Measurements from ENCODE around the gene RNASEH2A.
A peak's percentile ranks its signal among the peaks of the same experiment; 100 is the strongest.
"Not testable (repeated sequence)": the region's sequence is repeated elsewhere in the genome, so short reads cannot be mapped to it uniquely, and the experiment has no call there.

Gene RNASEH2A

DNA sequence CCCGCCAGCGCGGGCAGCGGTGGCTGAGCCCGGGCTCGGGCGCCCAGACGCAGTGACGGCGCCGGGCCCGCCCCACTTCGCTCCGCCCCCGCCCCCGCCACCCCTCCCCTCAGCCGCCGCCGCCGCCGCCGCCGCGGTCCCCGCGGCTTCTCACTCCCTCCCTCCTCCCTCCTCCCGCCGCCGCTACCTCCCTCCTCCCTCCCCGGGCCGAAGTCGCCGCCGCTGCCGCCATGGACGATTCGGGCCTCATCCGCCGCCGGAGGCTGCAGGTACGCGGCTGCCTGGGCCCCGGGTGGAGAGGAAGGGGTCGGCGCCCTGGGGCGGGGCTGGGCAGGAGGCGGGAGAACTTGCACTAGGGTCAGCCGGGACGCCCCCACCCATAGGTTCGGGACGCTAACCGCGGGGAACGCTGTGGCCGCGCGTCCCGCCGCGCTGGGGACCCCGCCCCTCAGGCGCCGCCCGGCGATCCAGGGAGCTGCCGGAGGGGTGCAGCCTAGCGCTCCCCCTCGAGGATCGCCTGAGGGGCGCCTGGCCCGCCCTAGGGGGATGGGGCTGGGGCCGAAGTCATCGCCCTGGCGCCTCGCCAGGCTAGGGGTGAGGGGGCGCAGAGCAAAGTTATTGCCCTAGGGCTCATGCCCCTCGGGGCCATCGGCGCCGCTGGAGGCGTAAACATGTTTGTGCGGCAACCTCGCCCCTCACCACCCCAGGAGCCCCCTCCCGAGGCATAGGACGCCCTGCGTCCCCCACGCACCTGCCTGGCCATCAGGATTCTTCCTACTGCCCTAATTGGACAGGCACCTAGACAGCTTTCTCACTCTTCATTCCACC lies 27.6 kb downstream of the RNASEH2A start:
- peak; percentile 26 for DNase-seq (ENCODE audit: low read depth)

DNA sequence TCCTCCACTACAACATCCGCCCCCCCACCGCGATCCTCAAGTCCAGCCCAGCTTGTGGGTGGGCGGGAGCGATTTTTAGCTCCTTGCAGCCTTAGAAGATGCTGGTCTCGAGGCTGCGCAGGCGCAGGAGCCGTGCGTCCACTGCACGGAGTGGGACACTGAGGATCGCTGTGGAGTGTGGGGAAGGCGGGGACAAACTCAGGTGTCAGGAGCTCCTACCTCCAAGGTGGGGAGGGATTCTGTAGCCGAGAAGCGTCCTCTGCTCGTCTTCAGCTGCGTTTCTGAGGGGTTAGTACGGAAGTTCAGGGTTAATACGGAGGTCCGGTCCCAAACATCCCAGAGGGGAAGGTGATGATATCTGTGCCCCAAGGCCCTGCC lies 28.2 kb downstream of the RNASEH2A start, which contains the start of gene RTBDN:
Gene RTBDN, minus strand, starts transcription at position 14 of the 378 bp plus-strand sequence. CDS start 4,600 bp downstream, outside the sequence.
- DNase-seq (ENCODE audit: low read depth): no peak

DNA sequence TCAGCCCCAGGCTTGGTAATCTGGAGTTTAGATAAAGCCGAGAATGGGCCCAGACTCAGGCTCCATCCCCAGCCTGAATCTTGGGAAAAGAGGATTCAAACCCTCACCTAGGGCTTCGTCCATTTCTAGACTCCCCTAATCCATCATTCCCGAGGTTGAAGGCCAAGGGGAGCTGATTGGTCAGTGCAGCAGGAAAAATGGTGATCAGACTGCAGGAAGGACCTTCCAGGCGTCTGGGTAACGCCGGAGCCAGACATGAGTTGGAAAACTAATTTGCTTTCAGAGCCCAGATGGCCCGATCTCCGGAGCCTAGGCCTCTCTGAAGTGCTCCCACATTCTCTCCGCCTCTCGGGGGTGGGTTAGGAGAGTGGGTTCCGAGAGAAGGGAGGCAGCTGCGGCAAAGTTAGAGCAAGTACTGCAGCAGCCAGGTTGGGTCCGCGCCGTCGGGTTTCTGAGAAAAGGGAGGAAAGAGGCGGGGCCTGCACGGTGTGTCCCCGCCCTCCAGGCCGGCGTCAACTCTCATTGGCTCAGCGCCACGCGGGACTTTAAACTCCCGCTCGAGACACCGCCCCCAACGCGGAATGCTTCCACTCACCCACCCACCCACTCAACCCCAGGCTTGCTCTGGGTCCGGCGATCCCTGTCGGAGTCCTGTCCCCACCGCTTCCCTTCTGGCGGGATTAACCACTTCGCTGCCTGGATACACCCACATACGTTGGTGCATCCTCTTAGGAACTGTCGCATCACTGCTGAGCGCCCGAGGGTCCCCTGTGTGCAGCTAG lies 28.8 kb downstream of the RNASEH2A start:
- no peak for DNase-seq (ENCODE audit: low read depth)

DNA sequence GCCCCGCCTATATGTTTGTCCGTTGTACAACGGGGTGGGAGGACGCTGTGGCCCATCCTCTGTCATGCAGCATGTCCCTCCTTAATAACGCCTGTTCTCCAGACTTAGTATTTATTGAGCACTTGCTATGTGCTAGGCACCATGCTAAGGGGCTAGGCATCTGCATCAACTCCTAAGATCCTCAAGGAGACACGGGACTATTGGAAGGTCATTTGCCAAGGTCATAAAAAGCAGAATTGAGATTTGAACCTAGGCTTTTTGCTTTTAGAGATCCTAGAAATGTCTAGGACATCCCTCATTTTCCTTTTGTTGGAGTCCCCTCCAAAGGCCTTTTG lies 30.1 kb downstream of the RNASEH2A start:
- DNase-seq (ENCODE audit: low read depth): no peak

DNA sequence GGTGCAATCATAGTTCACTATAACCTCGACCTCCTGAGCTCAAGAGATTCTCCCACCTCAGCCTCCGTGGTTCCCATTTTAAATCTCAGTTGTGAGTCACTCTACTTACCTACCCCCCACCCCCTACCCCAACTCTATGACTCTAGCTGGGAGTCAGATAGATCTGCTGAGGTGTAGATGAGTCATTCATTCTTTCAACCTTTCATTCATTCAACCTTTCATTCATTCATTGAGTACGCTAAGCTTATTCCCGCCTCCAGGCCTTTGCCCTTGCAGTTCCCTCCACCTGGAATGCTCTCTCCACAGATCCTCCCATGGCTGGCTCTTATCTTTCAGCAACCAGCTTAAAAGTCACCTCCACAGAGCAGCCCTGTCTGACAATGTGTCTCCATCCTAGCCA lies 30.8 kb downstream of the RNASEH2A start:
- DNase-seq (ENCODE audit: low read depth): no peak

DNA sequence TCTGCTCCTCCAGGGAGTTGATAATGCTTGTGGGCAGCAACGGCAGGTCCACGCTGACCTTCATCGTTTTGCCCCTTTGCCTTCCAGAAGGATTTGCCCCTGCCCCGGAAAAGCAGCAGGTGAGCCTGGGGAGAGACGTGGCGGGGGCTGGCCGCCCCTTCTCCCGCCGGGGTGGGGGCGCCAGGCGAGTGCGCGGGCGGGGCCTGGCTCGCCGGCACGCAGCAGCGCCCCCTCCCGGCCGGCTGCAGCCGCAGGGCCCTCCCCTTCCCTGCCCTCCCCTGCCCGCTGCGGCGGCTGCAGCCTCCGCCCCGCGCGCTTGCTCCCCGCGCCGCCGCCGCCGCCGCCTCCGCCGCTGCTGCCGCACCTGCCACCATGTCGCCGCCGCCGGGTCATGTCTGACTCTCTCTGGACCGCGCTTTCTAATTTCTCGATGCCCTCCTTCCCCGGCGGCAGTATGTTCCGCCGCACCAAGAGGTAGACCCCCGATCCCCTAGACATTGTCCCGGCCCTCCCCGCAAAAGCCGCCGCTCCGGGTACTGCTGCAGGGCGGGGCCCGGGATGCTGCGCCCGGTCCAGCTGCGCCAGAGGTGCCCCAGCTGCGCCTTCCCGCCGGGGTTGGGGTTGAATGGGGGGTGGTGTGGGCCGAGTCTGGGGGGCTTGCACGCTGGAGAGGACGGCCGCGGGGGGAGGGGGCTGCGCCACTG lies 31.9 kb downstream of the RNASEH2A start, which contains the start of gene MAST1:
Gene MAST1, plus strand, starts transcription at position 334 of the 704 bp plus-strand sequence. Its CDS starts 58 bp downstream, at position 392.
- DNase-seq (ENCODE audit: low read depth): no peak

DNA sequence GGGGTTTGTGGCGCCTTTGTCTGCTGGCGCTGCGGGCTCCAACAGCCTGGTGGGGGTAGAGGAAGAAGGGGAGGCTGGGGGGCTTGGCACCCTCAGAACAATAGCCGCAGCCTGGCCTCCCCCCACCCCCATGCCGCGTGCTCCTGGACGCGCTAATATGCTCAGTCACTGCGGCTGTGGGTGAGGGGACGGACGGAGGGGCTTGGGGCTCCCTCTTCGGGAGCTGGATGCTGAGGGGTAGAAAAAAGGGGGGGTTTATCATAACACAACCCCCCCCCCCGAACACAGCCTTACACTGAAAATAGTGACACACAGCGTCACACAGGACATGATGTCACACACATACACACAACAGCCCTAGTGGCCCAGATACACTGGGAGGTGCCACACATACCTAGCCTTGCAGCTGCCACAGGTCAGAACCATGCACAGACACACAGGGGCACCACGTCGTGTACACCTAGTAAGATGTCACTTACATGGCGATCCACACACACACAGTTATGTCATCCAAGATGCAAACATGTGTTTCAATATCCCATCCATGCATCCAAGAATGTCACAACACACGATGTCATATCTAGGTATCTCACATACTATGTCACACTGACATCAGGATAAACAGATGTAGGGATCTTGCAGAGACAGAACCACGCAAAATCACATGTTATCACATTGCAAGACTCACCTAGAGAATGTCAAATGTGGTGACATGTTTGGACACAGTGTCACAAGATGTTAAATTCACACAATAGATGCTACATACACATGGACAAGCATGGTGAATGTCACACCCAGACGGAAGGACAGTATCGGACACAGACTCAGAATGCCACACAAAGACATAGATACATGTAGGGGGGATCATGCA lies 32.7 kb downstream of the RNASEH2A start:
- no peak for DNase-seq (ENCODE audit: low read depth)

DNA sequence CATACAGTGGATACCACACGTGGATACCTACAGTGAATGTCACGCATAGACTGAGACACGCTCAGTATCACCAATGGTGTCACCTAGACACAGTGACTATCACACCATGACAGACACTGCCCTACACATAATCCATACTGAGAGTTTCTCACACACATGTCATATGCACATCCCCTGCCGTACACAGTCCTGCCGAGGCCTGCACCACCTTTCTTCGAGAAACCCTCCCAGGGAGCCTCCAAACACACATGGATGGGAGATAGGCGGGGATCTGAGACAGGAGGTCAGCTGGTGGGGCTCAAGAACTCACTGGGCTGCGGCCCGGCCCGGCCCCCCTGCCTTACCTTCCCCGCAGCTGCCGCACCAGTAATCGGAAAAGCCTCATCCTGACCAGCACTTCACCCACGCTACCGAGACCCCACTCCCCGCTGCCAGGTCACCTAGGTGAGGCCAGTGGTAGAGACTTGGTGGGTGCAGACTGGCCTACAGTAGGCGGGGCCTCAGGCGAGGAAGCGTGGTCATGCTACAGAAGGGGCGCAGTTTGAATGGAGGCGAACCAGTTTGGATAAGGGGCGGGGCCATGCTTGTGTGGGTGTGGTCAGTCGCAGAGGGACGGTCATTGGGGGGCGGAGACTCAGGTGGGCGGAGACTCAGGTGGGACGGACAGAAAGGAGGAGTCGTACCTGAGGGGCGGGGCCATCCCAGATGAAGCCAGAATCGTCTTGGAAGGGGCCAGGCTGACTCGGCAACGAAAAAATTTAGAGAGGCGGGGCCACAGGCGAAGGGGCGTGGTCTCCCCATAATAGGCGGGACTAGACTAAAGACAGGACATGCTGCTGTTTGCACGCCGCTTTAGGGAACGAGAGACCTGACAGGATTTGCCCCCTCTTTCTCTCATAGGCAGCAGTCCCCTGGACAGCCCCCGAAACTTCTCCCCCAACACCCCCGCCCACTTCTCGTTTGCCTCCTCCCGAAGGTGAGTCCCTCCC lies 34.0 kb downstream of the RNASEH2A start:
- DNase-seq (ENCODE audit: low read depth): no peak

DNA sequence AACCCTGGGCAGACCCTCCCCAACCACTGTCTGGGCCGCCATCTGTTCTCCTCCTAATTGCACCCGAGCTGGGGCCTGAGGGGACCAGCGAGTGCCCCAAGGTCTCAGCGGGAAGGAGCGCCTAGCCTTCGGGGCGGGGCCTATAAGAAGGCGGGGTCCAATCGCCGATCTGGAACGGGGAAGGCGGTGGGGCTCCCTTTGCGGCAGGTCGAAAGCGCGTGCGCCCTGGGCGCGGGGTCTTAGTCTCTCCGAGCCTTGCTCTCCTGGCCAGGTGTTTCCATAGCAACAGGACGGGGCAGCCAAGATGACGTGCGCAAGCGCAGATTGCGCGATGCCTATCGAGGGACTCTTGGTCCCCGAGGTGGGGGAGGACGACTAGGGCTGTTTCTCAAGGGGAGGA lies 34.7 kb downstream of the RNASEH2A start:
- DNase-seq (ENCODE audit: low read depth): no peak

DNA sequence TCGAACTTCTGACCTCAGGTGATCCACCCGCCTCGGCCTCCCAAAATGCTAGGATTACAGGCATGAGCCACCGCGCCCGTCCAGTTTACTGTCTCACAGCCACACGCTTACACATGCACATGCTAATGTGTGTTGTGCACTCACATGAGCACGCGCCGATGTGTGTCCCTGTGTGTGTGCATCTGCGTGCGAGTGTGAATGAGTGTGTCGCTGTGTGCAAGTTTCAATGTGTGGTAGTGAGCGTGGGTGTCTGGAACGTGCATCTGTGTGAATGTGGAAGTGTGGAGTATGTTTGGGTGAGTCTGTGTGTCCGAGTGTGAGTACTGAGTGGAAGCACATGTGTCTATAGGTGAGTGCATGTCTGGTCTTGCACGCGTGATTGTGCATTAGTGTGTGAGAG lies 36.1 kb downstream of the RNASEH2A start:
- DNase-seq (ENCODE audit: low read depth): no peak

DNA sequence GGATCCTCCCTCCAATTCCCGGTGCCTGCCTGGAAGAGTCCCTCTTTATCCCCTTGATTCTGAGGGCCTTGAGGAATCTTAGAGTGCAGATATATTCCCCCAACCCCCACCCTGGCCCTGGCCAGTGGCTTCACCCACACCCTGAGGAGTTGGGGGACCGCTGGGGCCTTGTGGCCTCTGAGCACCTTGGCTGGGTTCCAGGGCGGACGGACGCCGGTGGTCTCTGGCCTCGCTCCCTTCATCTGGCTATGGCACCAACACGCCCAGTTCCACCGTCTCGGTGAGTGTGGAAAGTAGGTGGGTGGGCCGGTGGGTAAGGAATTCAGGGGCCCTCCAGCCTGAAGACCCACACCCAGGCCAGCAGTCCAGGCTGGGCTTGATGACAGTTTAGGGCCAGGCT lies 36.9 kb downstream of the RNASEH2A start:
- DNase-seq (ENCODE audit: low read depth): no peak

DNA sequence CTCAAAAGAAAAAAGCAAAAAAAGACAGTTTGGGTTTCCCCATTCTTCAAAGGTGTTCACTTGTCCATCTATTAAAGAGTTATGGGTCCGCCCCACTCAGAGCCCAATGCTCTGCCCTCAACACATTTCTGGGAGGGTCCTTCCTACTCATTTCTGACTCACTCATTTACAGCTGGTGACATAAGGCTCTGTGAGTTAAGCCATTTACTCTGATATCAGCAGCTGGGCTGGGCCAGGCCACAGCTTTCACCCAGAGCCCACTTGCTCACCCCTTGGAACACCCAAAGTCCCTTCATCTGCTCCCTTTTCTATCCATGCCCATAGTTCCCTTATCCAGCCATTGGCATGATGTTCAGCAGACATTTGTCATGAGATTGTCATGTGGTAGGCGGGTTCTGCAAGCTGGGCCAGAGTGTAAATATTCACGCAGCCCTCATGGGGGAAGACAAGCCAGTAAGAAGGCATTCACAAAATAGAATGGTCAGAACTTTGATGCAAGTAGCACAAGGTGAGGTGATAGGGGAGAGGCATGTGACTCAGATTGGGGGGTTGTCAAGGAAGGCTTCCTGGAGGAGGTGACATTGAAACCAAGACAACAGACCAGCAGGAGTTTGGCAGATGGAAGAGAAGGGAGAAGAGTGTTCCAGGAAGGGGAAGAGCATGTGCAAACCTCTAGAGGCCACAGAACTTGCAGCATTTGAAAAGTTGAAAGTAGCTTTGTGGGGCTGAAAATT lies 37.8 kb downstream of the RNASEH2A start:
- DNase-seq (ENCODE audit: low read depth): no peak

DNA sequence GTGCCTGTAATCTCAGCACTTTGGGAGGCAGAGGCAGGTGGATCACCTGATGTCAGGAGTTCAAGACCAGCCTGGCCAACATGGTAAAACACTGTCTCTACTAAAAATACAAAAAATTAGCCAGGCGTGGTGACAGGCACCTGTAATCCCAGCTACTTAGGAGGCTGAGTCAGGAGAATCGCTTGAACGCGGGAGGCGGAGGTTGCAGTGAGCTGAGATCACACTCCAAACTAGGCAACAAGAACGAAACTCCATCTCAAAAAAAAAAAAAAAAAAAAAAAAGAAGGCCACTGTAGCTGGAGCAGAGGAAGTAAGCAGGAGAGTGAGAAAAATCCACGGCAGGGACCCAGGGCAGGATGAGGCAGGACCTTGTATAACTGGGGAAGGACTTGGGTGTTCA lies 40.2 kb downstream of the RNASEH2A start:
- DNase-seq (ENCODE audit: low read depth): not testable (repeated sequence)

DNA sequence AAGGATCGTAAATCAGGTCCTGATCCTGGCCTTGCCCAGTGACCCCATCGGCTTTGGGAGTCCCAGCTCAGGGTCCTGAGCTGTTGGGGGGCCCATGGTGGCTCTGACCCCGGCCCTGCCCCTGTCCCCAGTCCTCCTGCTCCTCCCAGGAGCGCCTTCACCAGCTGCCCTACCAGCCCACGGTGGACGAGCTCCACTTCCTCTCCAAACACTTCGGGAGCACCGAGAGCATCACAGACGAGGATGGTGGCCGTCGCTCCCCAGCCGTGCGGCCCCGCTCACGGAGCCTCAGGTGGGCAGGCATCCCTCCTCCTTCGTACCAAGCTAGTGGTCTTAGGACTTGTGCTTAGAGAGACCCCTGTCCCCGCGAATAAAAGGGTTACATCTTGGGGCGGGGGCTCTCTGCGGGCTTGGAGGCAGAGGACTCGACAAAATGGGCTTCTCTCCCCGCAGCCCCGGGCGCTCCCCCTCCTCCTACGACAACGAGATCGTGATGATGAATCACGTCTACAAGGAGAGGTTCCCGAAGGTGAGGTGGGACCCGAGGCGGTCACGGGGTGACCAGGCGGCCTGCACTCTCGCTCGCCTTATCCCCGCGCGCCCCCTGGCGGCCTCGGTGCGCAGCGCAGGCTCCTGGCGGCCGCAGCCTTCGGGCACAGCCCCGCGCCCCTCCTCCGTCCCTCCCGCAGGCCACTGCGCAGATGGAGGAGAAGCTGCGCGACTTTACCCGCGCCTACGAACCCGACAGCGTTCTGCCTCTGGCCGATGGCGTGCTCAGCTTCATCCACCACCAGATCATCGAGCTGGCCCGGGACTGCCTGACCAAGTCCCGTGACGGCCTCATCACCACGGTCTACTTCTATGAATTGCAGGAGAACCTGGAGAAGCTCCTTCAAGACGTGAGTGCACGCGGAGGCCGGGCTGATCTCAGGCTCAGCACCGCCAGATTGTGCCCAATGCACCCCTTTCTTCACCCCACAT lies 41.1 kb downstream of the RNASEH2A start:
- DNase-seq (ENCODE audit: low read depth): peak; percentile 72

DNA sequence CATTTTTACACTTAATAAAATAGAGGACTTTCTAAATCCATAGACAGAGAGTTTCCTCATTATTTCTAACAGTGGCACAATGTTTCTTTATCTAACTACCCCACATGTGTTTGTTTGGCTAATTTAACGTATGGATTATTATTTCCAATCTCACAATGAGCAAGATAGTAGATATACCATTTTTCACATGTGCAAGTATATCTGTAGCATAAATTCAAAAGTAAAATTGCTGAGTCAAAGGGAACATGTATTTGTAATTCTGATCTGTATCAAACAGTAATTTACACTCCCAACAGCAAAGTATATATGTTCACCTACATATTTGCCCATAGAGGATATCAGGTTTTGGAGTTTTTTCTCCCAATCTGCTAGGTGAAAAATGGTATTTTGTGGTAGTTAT lies 50.3 kb downstream of the RNASEH2A start:
- no peak for DNase-seq (ENCODE audit: low read depth)

DNA sequence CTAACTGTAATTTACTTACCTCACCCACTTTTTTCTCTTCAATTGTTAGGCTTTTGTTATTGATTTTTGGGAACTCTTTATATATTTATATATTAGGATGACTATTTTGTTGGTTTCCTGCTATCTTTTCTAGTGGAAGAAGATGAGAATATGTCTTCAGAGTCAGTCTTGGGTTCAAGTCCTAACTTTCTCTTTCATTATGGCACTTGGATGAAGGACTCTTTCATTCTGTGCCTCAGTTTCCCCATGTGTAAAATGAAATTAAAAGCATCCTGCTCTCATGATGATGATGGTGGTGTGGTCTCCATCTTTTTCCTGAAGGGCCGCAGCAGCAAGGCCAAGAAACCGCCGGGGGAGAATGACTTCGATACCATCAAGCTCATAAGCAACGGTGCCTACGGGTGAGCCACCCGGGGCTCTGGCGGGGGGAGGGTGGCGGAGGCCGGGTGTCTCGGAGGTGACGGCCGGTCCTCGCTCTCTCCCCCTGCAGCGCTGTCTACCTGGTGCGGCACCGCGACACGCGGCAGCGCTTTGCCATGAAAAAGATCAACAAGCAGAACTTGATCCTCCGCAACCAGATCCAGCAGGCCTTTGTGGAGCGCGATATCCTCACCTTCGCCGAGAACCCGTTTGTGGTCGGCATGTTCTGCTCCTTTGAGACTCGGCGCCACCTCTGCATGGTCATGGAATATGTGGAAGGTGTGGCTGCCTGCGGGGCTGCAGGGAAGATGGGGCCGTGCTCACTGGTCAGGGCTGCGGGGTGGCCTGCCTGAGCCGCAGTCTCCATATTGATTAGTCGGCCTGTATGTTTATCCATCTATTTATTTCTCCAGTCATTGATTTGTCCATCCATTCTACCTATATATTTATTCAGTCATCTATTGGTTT lies 51.9 kb downstream of the RNASEH2A start:
- no peak for DNase-seq (ENCODE audit: low read depth)

DNA sequence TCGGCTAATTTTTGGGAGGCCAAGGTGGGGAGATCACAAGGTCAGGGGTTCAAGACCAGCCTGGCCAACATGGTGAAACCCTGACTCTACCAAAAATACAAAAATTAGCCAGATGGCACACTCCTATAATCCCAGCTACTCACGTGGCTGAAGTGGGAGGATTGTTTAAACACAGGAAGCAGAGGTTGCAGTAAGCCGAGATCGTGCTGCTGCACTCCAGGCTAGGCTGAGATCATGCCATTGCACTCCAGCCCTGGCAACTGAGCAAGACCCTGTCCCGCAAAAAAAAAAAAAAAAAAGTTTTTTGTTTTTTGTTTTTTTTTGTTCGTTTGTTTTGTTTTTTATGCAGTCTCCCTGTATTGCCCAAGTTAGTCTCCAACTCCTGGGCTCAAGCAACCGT lies 53.2 kb downstream of the RNASEH2A start:
- DNase-seq (ENCODE audit: low read depth): no peak

Data from stimulated activated CD8-positive, alpha-beta memory T cell treated with anti-CD3 and anti-CD28 coated beads, Interleukin-12 subunit alpha, Interleukin-12 subunit beta, amount 100 ng/mL, for 4 hours (primary cell).